Hepatocyte (in vitro differentiated cells): ENCODE measurements around the gene SUGCT.

Source experiments
- EZH2phosphoT487 ChIP-seq: fragments of 200-600 bp; sonication (generic); IDR thresholded peaks from one replicate; pipeline ENCODE4 v1.6.1; 2018; ENCODE audit warnings: antibody characterized with exemption, mild to moderate bottlenecking, low read depth, moderate library complexity; ENCODE audit not compliant: unreplicated experiment, severe bottlenecking
- TF ChIP-seq, protein P1 (sequence below): fragments of 200-600 bp; sonication (generic); IDR thresholded peaks from 2 replicates; pipeline ENCODE4 v1.5.1; 2016; ENCODE audit warnings: antibody characterized with exemption, mild to moderate bottlenecking; ENCODE audit not compliant: poor library complexity

DNA sequence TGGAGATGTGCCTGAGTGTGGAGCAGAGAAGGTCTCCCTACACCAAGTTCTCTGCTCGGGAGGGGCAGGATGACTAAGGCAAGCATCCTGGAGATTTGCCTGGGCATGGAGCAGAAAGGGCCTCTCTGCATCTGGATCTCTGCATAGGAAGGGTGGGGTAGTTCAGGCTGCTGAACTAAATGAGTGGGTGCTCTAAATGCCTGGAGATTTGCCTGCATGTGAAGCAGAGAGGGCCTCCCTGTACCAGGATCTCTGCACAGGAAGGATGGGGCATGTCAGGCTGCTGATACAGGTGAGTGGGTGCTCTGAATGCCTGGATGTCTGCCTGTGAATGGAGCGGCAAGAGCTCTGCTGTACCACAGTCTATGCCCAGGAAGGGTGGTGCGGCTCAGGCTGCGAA lies 680.7 kb downstream of the SUGCT start:
- TF ChIP-seq, protein P1, sequence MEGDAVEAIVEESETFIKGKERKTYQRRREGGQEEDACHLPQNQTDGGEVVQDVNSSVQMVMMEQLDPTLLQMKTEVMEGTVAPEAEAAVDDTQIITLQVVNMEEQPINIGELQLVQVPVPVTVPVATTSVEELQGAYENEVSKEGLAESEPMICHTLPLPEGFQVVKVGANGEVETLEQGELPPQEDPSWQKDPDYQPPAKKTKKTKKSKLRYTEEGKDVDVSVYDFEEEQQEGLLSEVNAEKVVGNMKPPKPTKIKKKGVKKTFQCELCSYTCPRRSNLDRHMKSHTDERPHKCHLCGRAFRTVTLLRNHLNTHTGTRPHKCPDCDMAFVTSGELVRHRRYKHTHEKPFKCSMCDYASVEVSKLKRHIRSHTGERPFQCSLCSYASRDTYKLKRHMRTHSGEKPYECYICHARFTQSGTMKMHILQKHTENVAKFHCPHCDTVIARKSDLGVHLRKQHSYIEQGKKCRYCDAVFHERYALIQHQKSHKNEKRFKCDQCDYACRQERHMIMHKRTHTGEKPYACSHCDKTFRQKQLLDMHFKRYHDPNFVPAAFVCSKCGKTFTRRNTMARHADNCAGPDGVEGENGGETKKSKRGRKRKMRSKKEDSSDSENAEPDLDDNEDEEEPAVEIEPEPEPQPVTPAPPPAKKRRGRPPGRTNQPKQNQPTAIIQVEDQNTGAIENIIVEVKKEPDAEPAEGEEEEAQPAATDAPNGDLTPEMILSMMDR, result no peak
- no peak for TF ChIP-seq EZH2phosphoT487
